Measurements from ENCODE around the gene PCDHGA7.
A peak's percentile ranks its signal among the peaks of the same experiment; 100 is the strongest.
"Not testable (repeated sequence)": the region's sequence is repeated elsewhere in the genome, so short reads cannot be mapped to it uniquely, and the experiment has no call there.

Gene PCDHGA7

DNA sequence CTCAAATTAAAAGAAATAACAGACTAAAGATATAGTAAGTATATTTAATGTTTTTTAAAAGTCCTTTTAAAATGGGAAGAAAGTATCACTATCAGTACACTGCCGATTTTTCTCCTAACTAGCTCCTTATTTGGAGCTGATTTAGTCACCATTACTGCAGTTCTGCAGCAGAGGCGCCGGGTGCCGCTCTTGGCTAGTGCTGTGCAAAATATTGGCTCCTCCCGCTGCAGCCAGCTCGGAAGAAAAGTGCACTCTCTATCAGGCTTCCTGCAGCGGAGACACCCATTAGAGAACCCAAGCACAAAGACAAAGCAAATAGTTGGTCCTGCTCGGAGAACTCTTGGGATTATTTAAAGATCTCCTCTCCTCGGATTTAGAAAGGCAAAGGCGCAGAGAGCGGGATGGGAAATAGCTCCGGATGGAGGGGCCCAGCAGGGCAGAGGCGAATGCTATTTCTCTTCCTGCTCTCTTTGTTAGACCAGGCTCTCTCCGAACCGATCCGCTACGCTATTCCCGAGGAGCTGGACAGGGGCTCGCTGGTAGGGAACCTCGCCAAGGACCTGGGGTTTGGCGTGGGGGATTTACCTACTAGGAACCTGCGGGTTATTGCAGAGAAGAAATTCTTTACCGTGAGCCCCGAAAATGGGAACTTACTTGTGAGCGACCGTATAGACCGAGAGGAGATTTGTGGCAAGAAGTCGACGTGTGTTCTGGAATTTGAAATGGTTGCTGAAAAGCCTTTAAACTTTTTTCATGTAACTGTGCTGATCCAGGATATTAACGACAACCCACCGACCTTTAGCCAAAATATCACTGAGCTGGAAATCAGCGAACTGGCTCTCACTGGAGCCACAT, 12.3 kb upstream of the PCDHGA7 start, which contains the start of gene PCDHGB3:
TSS of gene PCDHGB3 (plus strand) at position 249 of the 855 bp plus-strand sequence. CDS start at position 402, 153 bp downstream.
- DNase-seq: no peak

DNA sequence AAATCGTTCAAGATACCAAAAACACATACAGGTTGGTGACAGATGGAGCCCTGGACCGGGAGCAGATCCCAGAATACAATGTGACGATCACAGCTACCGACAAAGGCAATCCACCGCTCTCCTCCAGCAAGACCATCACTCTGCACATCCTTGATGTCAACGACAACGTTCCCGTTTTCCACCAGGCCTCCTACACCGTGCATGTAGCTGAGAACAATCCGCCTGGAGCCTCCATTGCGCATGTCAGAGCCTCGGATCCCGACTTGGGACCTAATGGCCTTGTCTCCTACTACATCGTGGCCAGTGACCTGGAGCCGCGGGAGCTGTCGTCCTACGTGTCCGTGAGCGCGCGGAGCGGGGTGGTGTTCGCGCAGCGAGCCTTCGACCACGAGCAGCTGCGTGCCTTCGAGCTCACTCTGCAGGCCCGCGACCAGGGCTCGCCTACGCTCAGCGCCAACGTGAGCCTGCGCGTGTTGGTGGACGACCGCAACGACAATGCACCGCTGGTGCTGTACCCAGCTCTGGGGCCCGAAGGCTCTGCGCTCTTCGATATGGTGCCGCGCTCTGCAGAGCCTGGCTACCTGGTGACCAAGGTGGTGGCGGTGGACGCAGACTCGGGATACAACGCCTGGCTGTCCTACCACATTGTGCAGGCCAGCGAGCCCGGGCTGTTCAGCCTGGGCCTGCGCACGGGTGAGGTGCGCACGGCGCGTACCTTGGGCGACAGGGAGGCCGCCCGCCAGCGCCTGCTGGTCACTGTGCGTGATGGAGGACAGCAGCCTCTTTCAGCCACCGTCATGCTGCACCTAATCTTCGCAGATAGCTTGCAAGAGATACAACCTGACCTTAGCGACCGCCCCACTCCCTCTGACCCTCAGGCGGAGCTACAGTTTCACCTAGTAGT, 10.7 kb upstream of the PCDHGA7 start:
- DNase-seq: no peak

DNA sequence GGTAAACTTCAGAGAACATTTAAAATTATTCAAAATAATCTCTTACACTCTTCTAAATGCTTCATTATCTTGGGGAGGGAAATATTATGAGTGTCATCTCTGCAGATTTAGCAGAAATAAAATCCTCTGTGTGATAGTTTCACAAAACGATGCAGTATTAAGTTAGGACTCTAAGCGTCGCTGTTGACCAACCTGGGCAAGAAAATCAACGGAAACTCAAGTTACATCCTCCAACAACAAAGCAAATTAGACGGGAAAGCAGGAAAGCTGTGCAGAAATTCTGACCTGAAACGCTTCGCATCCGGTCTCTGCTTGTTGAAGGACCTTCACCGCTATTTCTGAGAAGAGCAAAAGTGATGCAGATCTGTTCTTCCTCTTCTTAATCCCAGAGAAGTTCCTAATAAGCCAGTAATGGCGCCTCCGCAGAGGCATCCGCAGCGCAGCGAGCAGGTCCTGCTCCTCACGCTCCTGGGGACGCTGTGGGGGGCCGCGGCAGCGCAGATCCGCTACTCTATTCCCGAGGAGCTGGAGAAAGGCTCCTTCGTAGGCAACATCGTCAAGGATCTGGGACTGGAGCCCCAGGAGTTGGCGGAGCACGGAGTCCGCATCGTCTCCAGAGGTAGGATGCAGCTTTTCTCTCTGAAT, 8.7 kb upstream of the PCDHGA7 start, which contains the start of gene PCDHGA6:
TSS of gene PCDHGA6 (plus strand) at position 219 of the 645 bp plus-strand sequence. CDS start at position 412, 193 bp downstream.
- no peak for DNase-seq

DNA sequence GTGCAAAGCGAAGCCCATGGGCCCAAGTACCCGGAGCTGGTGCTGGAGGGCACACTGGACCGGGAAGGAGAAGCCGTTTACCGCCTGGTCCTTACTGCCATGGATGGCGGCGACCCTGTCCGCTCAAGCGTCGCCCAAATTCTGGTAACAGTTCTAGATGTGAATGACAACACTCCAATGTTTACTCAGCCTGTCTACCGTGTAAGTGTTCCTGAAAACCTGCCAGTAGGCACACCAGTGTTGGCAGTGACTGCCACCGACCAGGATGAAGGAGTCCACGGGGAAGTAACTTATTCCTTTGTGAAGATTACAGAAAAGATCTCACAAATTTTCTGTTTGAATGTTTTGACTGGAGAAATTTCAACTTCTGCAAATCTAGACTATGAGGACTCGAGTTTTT, 7.9 kb upstream of the PCDHGA7 start:
- DNase-seq: no peak

DNA sequence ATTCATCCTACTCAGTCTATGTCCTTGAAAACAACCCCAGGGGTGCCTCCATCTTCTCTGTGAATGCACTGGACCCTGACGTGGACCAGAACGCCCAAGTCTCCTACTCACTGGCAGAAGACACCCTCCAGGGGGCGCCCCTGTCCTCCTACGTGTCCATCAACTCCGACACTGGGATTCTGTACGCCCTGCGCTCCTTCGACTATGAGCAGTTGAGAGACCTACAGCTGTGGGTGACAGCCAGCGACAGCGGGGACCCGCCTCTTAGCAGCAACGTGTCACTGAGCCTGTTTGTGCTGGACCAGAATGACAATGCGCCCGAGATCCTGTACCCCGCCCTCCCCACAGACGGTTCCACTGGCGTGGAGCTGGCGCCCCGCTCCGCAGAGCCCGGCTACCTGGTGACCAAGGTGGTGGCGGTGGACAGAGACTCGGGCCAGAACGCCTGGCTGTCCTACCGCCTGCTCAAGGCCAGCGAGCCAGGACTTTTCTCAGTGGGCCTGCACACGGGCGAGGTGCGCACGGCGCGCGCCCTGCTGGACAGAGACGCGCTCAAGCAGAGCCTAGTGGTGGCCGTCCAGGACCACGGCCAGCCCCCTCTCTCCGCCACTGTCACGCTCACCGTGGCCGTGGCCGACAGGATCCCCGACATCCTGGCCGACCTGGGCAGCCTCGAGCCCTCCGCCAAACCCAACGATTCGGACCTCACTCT, 6.9 kb upstream of the PCDHGA7 start:
- not testable (repeated sequence) for DNase-seq

DNA sequence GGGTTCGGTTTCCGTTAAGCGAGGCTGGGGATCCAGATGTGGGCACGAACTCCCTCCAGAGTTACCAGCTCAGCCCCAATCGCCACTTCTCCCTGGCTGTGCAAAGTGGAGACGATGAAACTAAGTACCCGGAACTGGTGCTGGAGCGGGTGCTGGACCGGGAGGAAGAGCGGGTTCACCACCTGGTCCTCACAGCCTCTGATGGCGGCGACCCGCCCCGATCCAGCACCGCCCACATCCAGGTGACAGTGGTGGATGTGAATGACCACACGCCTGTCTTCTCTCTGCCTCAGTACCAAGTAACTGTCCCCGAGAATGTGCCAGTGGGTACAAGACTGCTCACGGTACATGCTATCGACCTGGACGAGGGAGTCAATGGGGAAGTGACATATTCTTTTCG, 803 bp downstream of the PCDHGA7 start:
- DNase-seq: no peak

DNA sequence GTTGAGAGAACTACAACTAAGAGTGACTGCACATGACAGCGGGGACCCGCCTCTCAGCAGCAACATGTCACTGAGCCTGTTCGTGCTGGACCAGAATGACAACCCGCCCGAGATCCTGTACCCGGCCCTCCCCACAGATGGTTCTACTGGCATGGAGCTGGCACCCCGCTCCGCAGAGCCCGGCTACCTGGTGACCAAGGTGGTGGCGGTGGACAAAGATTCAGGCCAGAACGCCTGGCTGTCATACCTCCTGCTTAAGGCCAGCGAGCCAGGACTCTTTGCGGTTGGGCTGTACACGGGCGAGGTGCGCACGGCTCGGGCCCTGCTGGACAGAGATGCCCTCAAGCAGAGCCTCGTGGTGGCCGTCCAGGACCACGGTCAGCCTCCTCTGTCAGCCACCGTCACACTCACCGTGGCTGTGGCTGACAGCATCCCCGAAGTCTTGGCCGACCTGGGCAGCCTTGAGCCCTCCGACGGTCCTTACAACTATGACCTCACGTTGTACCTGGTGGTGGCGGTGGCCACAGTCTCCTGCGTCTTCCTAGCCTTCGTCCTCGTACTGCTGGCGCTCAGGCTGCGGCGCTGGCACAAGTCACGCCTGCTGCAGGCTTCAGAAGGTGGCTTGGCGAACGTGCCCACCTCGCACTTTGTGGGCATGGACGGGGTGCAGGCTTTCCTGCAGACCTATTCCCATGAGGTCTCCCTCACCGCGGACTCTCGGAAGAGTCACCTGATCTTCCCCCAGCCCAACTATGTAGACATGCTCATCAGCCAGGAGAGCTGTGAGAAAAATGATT, 2.1 kb downstream of the PCDHGA7 start:
- no peak for DNase-seq

DNA sequence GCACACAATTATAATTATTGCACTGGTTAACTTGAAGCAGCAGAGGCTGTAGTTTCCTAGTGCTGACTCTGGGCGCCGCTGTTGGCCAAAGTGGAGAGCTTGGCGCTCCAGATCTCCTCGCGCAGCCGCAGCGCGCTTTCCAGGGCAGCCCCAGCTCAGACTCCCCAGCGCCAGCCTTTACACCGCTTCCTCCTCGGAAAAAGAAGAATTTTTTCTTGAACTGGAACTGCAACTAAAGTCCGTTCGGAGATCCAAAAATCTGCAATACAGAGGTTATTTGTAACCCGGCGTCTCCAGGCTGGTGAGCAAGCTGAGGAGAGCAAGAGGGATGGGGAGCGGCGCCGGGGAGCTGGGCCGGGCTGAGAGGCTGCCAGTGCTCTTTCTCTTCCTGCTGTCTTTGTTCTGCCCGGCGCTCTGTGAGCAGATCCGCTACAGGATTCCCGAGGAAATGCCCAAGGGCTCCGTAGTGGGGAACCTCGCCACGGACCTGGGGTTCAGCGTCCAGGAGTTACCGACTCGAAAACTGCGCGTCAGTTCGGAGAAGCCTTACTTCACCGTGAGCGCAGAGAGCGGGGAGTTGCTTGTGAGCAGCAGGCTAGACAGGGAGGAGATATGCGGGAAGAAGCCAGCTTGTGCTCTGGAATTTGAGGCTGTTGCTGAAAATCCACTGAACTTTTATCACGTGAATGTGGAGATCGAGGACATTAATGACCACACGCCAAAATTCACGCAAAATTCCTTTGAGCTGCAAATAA, 5.2 kb downstream of the PCDHGA7 start, which contains the start of gene PCDHGB4:
TSS of gene PCDHGB4 (plus strand) at position 142 of the 755 bp plus-strand sequence. CDS start at position 329, 187 bp downstream.
- DNase-seq: not testable (repeated sequence)

DNA sequence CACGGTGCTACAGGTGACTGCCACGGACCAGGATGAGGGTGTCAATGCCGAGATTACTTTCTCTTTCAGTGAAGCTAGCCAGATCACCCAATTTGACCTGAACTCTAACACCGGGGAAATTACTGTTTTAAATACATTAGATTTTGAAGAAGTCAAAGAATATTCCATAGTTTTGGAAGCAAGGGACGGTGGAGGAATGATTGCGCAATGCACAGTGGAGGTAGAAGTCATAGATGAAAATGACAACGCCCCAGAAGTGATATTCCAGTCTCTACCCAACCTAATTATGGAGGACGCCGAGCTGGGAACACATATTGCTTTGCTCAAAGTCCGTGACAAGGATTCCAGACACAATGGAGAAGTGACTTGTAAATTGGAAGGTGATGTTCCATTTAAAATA, 6.1 kb downstream of the PCDHGA7 start:
- DNase-seq: no peak

DNA sequence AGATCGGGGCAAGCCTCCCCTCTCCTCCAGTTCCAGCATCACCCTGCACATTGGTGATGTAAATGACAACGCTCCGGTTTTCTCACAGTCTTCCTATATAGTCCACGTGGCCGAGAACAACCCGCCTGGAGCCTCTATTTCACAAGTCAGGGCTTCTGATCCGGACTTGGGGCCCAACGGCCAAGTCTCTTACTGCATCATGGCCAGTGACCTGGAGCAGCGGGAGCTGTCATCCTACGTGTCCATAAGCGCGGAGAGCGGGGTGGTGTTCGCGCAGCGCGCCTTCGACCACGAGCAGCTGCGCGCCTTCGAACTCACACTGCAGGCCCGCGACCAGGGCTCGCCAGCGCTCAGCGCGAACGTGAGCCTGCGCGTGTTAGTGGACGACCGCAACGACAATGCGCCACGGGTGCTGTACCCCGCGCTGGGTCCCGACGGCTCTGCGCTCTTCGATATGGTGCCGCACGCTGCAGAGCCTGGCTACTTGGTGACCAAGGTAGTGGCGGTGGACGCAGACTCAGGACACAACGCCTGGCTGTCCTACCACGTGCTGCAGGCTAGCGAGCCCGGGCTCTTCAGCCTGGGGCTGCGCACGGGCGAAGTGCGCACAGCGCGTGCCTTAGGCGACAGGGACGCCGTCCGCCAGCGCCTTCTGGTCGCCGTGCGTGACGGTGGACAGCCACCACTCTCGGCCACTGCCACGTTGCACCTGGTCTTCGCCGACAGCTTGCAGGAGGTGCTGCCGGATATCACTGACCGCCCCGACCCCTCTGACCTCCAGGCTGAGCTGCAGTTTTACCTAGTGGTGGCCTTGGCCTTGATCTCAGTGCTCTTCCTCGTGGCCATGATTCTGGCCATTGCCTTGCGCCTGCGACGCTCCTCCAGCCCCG, 6.9 kb downstream of the PCDHGA7 start:
- no peak for DNase-seq

DNA sequence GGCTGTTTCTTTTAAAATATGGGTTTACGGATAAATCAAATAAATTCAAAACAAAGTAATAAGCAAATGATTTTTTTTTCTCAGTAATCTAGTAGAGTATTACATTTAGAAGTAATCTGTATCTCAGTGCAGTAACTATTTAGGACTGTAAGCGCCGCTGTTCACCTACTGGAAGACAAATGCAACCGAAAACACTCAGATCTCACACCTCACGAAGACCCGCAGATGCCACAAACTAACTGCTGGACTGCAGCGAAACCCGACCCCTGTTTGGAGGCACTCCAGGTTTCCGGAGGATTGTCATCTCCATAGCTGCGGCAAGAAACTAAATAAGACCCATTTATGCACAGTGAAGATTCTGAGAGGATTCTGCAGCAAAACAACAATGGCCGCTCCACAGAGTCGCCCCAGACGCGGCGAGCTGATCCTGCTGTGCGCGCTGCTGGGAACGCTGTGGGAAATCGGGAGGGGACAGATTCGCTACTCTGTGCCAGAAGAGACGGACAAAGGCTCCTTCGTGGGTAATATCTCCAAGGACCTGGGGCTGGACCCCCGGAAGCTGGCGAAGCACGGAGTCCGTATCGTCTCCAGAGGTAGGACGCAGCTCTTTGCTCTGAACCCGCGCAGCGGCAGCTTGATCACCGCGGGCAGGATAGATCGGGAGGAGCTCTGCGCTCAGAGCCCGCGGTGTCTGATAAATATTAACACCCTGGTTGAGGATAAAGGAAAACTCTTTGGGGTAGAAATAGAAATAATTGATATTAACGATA, 10.1 kb downstream of the PCDHGA7 start, which contains the start of gene PCDHGA8:
TSS of gene PCDHGA8 (plus strand) at position 205 of the 770 bp plus-strand sequence. CDS start at position 386, 181 bp downstream.
- no peak for DNase-seq

DNA sequence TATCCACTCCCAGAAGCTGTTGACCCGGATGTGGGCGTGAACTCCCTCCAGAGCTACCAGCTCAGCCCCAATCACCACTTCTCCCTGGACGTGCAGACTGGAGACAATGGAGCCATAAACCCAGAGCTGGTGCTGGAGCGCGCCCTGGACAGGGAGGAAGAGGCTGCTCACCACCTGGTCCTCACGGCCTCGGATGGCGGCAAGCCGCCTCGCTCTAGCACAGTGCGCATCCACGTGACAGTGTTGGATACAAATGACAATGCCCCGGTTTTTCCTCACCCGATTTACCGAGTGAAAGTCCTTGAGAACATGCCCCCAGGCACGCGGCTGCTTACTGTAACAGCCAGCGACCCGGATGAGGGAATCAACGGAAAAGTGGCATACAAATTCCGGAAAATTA, 10.7 kb downstream of the PCDHGA7 start:
- DNase-seq: no peak

DNA sequence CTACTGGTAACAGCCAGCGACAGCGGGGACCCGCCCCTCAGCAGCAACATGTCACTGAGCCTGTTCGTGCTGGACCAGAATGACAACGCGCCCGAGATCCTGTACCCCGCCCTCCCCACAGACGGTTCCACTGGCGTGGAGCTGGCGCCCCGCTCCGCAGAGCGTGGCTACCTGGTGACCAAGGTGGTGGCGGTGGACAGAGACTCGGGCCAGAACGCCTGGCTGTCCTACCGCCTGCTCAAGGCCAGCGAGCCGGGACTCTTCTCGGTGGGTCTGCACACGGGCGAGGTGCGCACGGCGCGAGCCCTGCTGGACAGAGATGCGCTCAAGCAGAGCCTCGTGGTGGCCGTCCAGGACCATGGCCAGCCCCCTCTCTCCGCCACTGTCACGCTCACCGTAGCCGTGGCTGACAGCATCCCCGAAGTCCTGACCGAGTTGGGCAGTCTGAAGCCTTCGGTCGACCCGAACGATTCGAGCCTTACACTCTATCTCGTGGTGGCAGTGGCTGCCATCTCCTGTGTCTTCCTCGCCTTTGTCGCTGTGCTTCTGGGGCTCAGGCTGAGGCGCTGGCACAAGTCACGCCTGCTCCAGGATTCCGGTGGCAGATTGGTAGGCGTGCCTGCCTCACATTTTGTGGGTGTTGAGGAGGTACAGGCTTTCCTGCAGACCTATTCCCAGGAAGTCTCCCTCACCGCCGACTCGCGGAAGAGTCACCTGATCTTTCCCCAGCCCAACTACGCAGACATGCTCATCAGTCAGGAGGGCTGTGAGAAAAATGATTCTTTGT, 12.1 kb downstream of the PCDHGA7 start:
- DNase-seq: not testable (repeated sequence)

DNA sequence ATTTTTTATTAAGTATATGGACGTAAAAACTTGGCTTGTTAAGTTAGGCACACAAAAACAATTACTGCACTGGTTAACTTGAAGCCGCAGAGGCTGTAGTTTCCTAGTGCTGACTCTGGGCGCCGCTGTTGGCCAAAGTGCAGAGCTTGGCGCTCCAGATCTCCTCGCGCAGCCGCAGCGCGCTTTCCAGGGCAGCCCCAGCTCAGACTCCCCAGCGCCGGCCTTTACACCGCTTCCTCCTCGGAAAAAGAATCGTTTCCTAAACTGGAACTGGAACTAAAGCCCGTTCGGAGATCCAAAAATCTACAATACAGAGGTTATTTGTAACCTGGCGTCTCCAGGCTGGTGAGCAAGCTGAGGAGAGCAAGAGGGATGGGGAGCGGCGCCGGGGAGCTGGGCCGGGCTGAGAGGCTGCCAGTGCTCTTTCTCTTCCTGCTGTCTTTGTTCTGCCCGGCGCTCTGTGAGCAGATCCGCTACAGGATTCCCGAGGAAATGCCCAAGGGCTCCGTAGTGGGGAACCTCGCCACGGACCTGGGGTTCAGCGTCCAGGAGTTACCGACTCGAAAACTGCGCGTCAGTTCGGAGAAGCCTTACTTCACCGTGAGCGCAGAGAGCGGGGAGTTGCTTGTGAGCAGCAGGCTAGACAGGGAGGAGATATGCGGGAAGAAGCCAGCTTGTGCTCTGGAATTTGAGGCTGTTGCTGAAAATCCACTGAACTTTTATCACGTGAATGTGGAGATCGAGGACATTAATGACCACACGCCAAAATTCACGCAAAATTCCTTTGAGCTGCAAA, 15.4 kb downstream of the PCDHGA7 start, which contains the start of gene PCDHGB5:
TSS of gene PCDHGB5 (plus strand) at position 192 of the 796 bp plus-strand sequence. CDS start at position 373, 181 bp downstream.
- peak; percentile 26 for DNase-seq

DNA sequence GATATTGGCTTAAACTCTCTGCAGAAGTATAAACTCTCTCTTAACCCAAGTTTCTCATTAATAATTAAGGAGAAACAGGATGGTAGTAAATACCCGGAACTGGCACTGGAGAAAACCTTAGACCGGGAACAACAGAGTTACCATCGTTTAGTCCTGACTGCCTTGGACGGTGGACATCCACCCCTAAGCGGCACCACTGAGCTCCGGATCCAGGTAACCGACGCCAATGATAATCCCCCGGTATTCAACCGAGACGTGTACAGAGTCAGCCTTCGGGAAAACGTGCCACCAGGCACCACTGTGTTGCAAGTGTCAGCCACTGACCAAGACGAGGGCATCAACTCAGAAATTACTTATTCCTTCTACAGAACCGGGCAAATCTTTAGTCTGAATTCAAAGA, 16.1 kb downstream of the PCDHGA7 start:
- no peak for DNase-seq

DNA sequence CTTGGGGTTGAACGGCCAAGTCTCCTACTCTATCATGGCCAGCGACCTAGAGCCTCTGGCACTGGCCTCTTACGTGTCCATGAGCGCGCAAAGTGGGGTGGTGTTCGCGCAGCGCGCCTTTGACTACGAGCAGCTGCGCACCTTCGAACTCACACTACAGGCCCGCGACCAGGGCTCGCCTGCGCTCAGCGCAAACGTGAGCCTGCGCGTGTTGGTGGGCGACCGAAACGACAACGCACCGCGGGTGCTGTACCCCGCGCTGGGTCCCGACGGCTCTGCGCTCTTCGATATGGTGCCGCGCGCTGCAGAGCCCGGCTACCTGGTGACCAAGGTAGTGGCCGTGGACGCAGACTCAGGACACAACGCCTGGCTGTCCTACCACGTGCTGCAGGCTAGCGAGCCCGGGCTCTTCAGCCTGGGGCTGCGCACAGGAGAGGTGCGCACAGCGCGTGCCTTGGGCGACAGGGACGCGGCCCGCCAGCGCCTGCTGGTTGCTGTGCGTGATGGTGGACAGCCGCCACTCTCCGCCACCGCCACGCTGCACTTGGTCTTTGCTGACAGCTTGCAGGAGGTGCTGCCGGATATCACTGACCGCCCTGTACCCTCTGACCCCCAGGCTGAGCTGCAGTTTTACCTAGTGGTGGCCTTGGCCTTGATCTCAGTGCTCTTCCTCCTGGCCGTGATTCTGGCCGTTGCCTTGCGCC, 17.2 kb downstream of the PCDHGA7 start:
- DNase-seq: no peak

All from stimulated activated CD4-positive, alpha-beta T cell treated with anti-CD3 and anti-CD28 coated beads, Interleukin-4, amount 100 ng/mL, for 24 hours (primary cell).